Stimulated activated CD8-positive, alpha-beta memory T cell treated with anti-CD3 and anti-CD28 coated beads, Interleukin-15, amount 100 ng/mL, for 4 hours (primary cell): ENCODE data around the gene FAM229A.
A peak's percentile ranks its signal among the peaks of the same experiment; 100 is the strongest.
"Not testable (repeated sequence)": the region's sequence is repeated elsewhere in the genome, so short reads cannot be mapped to it uniquely, and the experiment has no call there.

Source experiments
- DNase-seq, 2 donors: peaks; one replicate each; pipeline ENCODE4 v3.0.0-alpha.2; 2020; ENCODE audit warnings: low read depth in 2 of 2

FAM229A gene

DNA sequence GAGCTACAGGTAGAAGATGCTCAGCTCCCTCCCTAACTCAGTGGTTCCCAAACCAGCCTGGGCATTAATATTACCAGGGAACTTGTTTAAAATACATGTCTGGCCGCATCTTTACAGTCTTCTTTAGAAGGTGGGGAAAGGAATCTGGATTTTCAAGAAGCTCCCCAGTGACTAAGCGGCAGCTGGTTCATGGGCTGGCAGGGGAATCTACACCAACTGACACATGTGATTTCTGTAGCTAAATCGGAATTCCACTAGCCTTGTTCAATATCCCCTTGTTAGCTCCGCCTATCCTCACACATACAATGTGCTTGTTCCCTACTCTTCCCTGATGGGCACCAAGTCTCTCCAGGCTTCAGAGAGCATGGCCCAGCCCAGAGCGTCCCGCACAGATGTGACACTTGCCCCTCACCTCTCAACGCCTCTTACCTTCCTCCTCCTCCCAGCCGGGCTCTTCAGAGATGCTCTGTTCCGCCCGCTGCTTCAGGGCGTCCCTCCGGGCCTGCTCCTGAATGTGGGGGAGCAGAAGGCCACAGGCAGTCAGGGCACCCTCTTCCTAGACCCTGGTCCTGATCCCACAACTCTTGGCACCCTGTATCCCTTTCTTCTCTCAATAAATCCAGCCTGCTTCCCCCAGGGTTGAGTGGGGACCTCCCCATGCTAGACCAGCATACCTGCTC, 15.4 kb upstream of the FAM229A start:
- no peak for DNase-seq

DNA sequence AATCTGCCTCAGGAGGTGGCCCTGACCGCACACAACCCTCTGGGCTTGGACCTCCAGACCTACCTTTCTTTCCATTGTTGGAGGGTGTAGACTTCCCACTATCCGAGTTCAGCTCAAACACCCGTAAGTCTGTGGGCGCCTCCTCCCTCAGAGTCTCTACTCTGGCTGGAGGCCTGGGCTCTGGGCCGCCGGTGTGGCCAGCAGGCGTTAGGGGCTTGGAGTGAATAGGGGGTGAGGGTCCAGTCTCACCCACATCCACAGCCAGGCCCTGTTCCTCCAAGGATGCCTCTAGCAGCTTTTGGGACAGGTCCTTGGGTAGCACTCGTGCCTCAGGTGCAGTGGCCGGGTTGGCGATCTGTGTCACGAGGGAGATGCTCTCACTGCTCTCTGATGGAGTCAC, 13.9 kb upstream of the FAM229A start:
- DNase-seq: no peak

DNA sequence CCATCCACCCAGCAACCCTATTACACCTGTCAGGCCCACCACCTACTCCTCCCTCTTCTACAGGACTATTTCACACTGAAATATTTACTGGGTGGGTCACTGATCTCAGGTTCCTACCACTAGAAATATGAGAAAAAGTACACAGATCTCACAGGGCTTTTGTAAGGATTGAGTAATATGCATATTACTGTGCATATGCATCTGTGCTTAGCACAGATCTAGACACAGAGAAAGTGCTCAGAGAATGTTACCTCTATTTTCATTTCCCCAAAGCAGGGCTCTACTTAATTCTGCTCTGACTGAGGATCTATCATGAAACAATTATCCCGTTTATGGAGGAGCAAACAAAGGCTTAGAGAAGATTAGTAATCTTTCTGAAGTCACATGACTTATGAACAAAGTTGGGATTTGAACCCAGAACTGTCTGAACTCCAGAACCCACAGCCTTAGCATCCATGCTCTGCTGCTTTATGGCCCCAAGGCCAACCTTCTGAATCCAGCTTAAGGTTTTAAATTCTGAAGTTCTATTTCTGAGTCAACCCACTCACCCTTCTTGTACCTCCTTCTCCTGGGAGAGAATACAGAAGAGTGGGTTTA, 11.8 kb upstream of the FAM229A start:
- no peak for DNase-seq

DNA sequence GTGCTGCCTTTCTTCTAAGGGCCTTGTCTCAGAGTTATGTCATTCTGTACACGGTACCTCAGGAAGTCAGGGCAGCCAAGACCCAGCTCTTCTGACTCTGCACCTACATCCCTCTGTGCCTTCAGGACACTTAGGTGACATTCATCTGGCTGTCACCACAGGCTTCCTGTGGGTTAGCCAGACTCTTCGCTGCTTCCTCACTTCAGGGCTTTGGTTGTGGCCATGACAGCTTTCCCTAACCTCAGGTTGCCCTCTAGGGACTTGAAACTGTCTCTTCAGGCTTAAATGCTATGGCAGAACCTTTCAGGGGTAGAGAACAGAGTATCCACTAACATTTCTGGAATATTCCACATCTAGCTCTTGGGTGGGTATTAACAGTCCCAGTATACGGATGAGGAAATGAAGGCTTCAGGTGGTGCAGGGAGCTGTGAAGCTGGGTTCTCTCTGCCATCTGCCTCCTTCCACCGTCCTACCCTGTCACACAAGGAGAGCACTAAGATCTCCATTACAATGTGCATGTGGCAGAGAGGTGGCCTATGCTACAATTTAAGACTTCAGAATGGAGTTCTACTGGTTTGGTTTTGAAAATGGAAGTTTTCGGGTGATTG, 10.0 kb upstream of the FAM229A start:
- peak in 1 of 2 donors; percentile 27 for DNase-seq

DNA sequence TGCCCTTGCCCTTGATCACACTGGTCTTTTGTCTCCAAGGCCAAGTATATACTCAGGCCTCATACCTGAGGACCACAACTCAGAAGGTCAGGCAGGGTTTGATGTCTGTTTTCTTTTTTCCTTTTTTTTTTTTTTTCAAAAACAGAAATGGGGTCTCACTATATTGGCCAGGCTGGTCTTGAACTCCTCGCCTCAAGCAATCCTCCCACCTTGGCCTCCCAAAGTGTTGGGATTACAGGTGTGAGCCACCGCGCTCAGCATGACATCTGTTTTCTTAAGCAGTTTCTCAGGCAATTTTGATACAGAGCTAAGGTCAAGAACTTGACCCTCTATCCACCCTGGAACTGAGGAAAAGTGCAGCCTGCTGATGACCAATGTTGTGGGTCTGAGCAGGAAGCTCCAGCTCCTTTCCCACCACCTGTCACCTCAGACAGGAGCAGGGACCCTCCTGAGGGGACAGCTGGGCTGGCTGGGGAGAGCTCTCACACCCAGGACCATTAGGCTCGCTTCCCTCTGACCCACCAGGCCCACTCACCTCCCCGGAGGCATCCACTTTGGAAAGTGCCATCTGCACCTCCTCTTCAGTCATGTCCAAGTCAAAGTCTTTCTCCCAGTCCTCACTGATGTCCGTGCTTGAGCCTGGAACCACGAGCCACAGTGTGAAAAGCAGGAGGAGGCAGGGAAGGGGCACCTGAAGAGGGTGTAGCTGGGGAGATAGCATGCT, 5.8 kb upstream of the FAM229A start:
- no peak for DNase-seq

- DNase-seq: no peak
These were observed 3.2 kb upstream of the FAM229A start for GRCh38 chr1:32365445-32365844.

DNA sequence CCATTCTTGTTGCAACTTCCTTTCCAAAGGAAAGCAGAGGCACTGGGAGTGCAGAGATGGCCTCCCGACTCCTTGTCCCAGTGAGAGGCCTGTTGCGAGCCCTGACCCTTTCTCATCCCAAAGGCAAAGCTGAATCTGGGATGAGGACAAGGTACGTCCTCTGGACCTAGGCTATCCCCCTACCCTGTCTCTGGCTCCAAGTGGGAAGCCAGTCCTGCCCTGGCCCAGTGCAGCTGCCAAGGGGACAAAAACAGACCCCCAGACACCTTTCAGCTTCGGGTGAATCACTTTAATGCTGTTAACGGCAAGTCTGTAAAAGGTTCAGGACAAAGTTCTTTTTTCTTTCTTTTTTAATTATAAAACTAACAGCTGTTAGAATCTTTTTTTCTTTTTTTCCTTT, 2.6 kb upstream of the FAM229A start:
- no peak for DNase-seq

DNA sequence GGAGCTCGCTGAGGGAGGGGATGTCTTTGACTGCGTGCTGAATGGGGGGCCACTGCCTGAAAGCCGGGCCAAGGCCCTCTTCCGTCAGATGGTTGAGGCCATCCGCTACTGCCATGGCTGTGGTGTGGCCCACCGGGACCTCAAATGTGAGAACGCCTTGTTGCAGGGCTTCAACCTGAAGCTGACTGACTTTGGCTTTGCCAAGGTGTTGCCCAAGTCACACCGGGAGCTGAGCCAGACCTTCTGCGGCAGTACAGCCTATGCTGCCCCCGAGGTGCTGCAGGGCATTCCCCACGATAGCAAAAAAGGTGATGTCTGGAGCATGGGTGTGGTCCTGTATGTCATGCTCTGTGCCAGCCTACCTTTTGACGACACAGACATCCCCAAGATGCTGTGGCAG, 1.4 kb upstream of the FAM229A start:
- DNase-seq: no peak

DNA sequence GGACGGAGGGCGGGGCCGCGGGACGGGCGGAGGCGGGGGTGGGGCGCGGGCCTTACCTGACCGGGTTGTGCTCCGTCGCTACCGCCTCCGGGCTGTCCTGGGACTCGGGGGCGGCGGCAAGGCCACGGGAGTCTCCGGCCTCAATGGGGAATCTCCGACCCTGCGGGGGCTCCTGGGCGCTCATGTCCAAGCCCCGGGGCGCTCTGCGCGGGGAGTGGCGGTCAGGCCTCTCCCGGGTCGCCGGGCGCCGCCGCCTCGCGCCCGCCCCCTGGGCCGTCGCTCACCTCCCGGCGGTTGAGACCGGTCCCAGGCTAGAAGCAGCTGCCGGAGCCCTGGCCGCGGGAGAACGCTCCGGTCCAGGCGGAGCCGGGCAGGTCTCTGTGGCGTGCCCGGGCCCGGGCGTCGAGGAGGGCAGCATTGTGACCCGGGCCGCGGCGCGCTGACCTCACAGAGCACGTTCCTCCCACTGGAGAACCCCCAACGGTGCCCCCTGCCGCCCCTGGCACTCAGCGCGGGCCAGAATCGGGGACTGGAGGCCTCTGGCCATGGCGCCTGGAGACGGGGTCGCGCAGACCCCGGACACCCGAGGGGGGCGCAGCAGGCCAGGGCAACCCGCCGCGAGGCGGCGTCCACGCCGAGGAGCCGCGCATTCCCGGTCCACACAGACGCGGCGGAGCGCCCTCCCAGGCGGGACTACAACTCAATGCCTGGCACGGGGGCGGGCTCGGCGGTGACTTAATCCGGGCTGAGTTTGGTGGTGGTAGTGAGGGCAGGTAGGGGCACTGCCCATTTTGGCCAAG, 411 bp downstream of the FAM229A start:
- no peak for DNase-seq

DNA sequence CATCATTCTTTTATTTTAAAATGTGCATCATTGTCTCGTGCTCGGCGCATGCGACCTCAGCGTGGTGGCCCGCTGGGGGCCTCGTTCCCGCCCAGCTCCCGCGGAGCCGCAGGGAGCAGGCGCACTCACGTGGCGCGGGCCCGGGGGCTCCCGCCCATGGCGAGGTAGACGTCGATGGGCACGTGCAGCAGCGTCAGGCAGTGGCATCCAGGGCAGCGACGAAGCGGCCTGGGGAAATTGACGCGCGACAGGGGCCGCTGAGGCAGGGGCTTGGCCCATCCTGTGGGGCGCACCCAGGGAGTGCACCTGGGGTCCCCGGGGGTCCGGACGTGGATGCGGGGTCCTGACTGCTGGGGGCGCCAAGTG, 994 bp downstream of the FAM229A start:
- no peak for DNase-seq

GRCh38 chr1:32358435-32358834, 3.9 kb downstream of the FAM229A start:
- no peak for DNase-seq

GRCh38 chr1:32357614-32358013, 4.7 kb downstream of the FAM229A start:
- no peak for DNase-seq

GRCh38 chr1:32356478-32356877, 5.8 kb downstream of the FAM229A start:
- no peak for DNase-seq

DNA sequence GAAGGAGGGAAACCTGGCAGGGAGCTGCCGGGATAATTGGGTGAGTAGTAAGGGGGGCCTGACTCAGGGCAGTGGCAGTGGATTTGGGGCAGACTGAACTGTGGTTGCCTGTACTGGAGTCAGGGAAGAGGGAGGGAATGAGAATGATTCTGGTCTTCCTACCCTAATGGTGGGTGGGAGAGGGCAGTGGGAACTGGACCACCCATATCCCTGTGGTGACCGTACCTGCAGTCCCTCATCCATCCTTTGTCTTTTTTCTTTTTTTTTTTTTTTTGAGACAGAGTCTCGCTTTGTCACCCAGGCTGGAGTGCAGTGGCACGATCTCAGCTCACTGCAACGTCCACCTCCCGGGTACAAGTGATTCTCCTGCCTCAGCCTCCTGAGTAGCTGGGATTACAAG, 6.5 kb downstream of the FAM229A start:
- DNase-seq: not testable (repeated sequence)

DNA sequence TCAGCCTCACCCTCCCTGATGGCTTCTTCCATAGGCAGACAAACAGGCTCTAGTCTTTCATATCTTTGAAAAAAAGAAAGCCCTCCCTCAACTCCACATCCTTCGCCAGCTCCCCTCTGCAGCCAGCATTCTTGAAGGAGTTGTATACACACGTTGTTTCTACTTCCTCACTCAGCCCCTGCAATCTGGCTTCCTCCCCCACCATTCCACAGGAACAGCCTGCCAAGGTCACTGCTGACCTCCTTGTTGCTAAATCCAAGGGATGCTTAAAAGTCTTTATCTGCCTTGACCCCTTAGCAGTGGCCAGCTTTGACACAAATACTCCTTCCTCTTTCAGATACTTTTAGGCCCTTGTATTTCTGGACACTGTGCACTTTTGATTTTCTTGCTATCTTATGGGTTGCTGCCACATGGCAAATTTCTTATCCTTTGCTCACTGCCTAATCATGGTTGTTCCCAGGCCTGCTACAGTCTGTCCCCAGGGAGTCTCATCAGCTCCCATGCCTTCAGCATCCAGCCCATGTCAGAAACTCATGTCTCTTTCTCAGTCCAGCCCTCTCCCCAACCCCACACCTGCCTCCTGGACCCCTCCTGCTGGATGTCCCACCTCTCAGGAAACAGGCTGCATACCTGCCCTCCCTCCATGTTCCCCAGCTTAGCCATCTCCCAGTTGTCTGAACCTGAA, 8.3 kb downstream of the FAM229A start:
- no peak for DNase-seq

- no peak for DNase-seq
These were observed 8.9 kb downstream of the FAM229A start for GRCh38 chr1:32353431-32353830.

DNA sequence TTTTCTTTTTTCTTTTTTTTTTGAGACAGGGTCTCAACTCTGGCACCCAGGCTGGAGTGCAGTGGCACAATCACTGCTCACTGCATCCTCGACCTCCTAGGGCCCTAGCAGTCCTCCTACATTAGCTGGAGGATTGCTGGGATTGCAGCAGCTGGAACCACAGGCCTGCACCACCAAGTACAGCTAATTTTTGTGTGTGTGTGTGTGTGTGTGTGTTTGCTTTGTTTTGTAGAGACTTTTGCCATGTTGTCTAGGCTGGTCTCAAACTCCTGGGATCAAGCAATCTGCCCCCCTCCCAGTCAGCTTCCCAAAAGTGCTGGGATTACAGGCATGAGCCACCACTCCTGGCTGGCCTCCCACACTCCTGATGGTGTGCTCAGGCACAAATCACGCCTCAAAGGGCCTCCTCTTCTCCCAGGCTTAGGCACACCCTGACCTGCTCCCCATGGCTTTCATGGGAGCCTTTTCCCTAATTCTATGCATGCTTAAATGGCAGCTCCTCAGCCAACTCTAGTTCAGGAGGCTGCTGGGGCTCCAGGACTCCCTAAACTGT, 9.4 kb downstream of the FAM229A start:
- DNase-seq: no peak

DNA sequence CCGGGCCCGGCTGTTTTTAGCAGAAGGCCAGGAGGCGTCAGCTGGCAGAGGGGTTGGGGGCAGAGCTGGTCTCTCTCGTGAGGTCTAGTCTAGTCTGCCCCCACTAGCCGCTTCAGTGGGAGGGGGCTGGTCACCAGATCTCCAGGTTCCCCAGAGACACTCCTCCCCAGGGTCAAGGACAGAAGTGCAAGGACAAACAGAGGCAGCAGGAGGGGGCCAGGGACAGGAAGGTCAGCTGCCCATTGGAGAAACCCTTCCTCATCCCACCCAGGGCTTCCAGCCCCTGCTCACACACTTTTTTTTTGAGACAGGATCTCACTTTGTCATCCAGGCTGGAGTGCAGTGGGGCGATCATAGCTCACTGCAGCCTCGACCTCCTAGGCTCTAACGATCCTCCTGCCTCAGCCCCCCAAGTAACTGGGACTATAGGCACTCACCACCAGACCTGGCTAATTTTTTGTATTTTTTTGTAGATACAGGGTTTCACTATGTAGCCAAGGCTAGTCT, 10.0 kb downstream of the FAM229A start:
- DNase-seq: no peak

- DNase-seq: peak; percentile 75 to 81
These were observed 10.7 kb downstream of the FAM229A start for GRCh38 chr1:32351399-32352238.
